ENCODE measurements around the gene SPAG8. TPM values are rescaled to one million over a fixed set of nuclear protein-coding genes. Genes with fewer than 3 reads are reported as not detected.

Gene SPAG8, protein sequence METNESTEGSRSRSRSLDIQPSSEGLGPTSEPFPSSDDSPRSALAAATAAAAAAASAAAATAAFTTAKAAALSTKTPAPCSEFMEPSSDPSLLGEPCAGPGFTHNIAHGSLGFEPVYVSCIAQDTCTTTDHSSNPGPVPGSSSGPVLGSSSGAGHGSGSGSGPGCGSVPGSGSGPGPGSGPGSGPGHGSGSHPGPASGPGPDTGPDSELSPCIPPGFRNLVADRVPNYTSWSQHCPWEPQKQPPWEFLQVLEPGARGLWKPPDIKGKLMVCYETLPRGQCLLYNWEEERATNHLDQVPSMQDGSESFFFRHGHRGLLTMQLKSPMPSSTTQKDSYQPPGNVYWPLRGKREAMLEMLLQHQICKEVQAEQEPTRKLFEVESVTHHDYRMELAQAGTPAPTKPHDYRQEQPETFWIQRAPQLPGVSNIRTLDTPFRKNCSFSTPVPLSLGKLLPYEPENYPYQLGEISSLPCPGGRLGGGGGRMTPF
- total RNA-seq, result 1 to 10 TPM; 1.1 to 1.4 TPM

DNA sequence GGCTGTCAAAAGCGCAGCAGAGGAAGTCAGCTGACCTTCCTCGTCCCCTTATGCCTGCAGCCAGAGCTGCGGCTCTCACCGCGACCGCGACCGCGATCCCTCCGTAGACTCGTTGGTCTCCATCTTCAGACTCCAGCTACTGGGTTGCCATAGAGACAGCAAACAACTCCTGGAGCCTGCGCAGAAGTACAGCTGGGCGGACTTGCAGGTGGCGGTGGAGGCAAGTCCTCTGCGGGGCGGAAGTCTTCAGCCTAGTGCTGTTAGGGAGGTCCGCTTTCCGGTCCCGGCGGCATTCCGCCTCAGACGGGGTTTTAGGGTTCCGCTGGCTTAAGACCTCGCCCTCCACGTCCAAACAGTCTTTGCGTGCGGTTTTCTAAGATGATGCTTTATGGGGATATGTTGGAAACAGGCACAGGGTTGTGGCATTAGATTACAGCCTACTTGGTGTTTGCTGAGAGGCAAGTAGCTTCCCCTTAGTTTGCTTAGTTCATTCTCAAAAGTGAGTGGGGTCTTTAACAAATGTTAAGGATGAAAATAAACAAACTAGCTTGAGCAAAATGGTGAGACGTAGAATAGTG is at the start of gene SPAG8:
TSS of gene SPAG8 (minus strand) at position 238 of the 578 bp plus-strand sequence. CDS start at position 123, 115 bp downstream.
- DNase-seq (peak; percentile 92 to 95), ATAC-seq (replicated peaks in 1 of 2) (peak; percentile 74 to 75)
- H3K4me1 Mint-ChIP-seq (ENCODE audit: low read depth), result peaks cover 47% of the 10 kb centered on the region
- H3K36me3 Mint-ChIP-seq (ENCODE audit: insufficient read depth in 2 of 2), result peaks cover 0 to 6% of the 10 kb centered on the region in 2 donors
- H3K27ac Mint-ChIP-seq, result peak within 1 kb of the TSS; percentile 92
- no peaks in the 10 kb centered on the region for H3K9me3 Mint-ChIP-seq
- H3K4me3 Mint-ChIP-seq, result peak within 1 kb of the TSS; percentile 89 to 94
- H3K27me3 Mint-ChIP-seq (ENCODE audit: low read depth), result no peaks in the 10 kb centered on the region

DNA sequence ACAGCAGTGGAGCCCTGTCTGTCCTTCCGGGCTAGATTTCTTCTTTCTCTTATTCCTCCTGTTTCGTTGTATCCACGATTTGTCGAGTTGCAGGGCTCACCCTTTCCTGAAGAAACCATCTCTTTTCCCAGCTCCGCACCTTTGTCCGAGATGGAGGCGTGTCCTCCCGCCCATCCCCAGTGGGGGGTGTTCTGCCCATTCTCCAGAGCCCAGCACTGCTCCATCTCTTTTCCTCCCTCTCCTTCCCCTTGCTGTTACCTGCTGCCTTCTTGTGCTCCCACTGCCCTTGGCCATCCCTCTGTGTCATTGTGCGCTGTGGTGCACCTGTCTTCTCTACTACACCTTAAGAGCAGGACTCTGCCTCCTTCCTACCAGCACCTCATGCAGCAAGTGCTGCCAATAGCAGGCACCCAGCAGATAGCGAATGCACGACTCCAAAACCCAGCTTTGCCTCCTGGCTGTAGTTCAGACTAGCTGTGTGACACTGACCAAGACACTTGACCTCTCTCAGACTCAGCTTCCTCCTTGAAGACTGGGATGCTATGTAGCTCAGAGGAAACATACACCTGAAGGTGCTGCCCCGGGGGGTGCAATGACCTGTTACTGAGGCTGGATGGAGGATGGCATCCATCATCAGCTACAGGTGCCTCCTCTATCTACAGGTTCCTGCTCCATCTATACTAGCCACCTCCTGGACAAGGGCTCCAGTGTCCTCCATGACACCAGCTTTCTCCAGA is 49.3 kb upstream of the SPAG8 start:
- Mint-ChIP-seq H3K4me3 (no peak overlapping the region), H3K27ac (no peak overlapping the region), H3K36me3 (ENCODE audit: insufficient read depth in 2 of 2) (no peaks in the 10 kb centered on the region), H3K9me3 (no peaks in the 10 kb centered on the region), H3K4me1 (ENCODE audit: low read depth) (no peaks in the 10 kb centered on the region), H3K27me3 (ENCODE audit: low read depth) (peaks cover 23% of the 10 kb centered on the region)
- no peak for ATAC-seq (replicated peaks in 1 of 2)
- DNase-seq, result no peak

DNA sequence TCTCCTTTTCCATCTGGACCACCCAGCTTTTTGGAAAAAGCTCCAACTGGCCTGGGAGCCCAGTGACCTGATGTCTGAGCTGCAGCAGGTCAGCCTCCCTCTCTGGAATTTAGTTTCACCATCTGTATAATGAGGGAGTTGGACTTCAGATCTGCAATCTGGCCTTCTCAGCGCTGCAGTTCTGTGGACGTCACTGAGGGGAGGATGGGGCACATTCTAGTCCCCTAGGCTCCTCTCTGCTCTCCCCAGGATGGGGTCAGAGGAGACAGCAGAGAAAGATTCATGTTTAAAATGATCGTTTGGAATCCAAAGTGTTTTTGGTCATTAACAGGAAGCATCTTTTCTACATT is 47.9 kb upstream of the SPAG8 start:
- no peak overlapping the region for H3K27ac Mint-ChIP-seq
- H3K36me3 Mint-ChIP-seq (ENCODE audit: insufficient read depth in 2 of 2), result no peaks in the 10 kb centered on the region
- ATAC-seq (replicated peaks in 1 of 2), result no peak

DNA sequence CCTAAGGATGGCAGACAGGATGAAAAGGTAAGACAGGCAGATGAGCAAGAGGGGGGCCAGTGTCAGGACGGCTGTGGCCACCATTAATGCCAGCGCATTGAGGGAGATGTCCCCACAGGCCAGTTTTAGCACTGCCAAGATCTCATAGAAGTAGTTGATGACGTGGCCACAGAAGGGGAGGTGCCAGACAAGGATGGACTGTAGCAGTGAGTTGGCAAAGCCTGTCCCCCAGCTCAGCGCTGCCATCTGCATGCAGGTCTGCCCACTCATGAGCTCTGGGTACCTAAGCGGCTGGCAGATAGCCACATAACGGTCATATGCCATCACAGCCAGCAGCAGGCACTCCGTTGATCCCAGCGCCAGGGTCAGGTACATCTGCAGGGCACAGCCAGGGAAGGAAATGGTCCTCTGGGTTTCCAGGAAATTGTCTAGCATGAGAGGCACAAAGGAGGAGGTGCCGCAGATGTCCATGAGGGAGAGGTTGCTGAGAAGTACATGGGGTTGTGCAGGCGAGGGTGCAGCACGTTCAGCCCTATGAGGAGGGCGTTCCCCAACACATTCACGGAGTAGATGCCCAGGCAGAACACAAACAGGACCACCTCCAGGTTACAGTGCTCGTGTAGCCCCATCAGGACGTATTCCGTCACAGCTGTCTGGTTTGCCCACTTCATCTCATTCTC is 47.4 kb upstream of the SPAG8 start:
- ATAC-seq (replicated peaks in 1 of 2), result peak; percentile 51 to 70
- peak in 1 of 2 donors; percentile 22 for DNase-seq
- H3K4me1 Mint-ChIP-seq (ENCODE audit: low read depth), result no peaks in the 10 kb centered on the region
- H3K36me3 Mint-ChIP-seq (ENCODE audit: insufficient read depth in 2 of 2), result no peaks in the 10 kb centered on the region
- H3K4me3 Mint-ChIP-seq, result no peak overlapping the region
- H3K27ac Mint-ChIP-seq, result no peak overlapping the region
- no peaks in the 10 kb centered on the region for H3K9me3 Mint-ChIP-seq
- H3K27me3 Mint-ChIP-seq (ENCODE audit: low read depth), result peaks cover 23% of the 10 kb centered on the region

More for the DNA sequence above, 47.9 kb upstream of the SPAG8 start:
- Mint-ChIP-seq H3K4me1 (ENCODE audit: low read depth) (no peaks in the 10 kb centered on the region), H3K27me3 (ENCODE audit: low read depth) (peaks cover 23% of the 10 kb centered on the region), H3K4me3 (no peak overlapping the region), H3K9me3 (no peaks in the 10 kb centered on the region)
- DNase-seq, result no peak

DNA sequence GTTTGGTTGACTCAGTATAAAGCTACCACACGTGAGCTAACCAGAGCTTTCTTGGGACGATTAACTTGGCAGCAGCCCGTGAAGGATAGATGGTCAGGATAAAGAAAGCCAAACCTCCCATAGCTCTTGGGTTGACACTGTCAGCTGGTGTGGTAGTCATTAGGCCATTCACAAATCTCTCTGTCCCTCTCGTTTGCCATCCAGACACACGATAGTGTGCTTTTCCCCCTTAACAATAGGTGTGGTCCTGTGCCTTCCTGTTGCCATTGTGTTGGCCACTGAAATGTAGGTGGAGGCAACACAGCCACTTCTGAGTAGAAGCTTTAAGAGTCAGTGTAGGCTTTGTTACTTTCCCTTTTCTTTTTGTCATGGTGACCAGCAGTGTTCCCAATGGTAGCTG is 46.4 kb upstream of the SPAG8 start:
- peaks cover 23% of the 10 kb centered on the region for H3K27me3 Mint-ChIP-seq (ENCODE audit: low read depth)
- DNase-seq, result no peak
- no peaks in the 10 kb centered on the region for H3K36me3 Mint-ChIP-seq (ENCODE audit: insufficient read depth in 2 of 2)
- H3K9me3 Mint-ChIP-seq, result no peaks in the 10 kb centered on the region
- no peak for ATAC-seq (replicated peaks in 1 of 2)
- no peak overlapping the region for H3K4me3 Mint-ChIP-seq
- H3K27ac Mint-ChIP-seq, result no peak overlapping the region
- H3K4me1 Mint-ChIP-seq (ENCODE audit: low read depth), result no peaks in the 10 kb centered on the region

DNA sequence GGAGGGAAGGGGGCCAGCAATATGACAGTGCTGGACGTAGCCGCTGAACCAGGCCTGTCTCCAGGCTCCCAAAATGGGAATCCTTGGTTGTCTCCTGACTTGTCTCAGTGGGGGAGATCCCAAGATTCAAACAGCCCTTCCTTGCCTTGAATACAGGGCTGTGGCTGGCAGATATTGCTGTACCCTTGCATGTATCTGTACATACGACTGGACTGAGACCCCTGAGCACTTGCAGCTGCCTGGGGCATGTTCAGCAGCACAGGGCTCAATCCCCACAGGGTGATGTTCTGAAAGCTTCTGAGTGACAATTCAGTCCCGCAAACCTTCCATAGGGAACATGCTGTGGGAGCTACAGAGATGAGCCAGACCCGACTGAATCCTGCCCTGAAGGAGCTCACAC is 44.8 kb upstream of the SPAG8 start:
- H3K4me3 Mint-ChIP-seq, result no peak overlapping the region
- no peak for ATAC-seq (replicated peaks in 1 of 2)

DNA sequence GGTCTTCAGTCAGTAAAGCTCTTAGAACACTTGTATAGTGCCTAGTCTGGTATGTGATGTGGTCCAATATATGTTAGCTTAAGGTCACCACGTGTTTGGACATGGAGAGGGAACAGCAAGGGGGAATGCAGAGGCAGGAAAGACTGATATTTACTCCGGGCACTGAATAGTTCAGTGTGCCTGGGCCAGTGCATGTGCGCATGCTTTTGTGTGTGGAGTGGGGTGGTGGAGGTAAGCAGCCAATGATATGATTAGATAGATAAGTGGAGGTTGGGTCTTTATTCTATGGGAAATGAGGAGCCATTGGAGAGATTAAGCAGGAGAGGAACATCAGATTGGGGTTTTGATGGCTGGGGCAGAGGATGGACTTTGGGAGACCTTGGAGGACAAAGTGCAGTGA is 44.1 kb upstream of the SPAG8 start:
- H3K4me3 Mint-ChIP-seq, result no peak overlapping the region
- no peaks in the 10 kb centered on the region for H3K4me1 Mint-ChIP-seq (ENCODE audit: low read depth)
- no peak overlapping the region for H3K27ac Mint-ChIP-seq
- H3K36me3 Mint-ChIP-seq (ENCODE audit: insufficient read depth in 2 of 2), result no peaks in the 10 kb centered on the region
- no peaks in the 10 kb centered on the region for H3K9me3 Mint-ChIP-seq
- no peak for DNase-seq
- no peak for ATAC-seq (replicated peaks in 1 of 2)
- H3K27me3 Mint-ChIP-seq (ENCODE audit: low read depth), result peaks cover 4% of the 10 kb centered on the region

More for the DNA sequence above, 44.8 kb upstream of the SPAG8 start:
- Mint-ChIP-seq H3K27me3 (ENCODE audit: low read depth) (peaks cover 11% of the 10 kb centered on the region), H3K27ac (no peak overlapping the region), H3K4me1 (ENCODE audit: low read depth) (no peaks in the 10 kb centered on the region), H3K36me3 (ENCODE audit: insufficient read depth in 2 of 2) (no peaks in the 10 kb centered on the region), H3K9me3 (no peaks in the 10 kb centered on the region)
- DNase-seq, result no peak

DNA sequence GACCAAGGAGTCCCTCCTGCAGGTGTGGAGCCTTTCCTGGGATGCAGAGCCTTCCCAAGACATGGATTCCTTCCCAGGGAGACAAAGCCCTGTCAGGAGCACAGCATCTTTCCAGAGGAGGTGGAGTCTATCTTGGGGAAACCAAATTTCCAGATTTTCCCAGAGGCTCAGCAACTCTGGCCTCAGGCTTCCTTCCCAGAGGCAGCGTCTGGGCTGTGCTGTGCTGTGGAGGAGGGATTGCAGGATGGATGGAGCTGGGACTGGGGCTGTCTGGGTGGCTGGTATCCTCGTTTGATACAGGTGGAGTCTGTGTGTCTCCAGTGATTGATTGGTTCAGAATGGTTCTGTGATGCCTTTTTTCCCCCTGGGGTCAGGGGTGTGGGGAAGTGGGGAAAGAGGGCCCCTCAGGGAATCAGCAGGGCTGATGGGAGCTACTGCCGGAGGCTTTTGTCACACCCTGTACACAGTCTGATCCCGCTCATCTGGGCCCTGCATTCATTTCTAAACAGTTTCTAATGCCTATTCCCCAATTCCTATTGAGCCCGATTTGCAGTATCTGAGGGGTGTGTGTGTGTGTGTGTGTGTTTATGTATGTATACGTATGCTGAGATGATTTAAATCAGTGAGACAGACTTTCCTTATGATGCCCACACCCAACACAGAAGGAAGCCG is 42.2 kb upstream of the SPAG8 start:
- no peak for DNase-seq
- Mint-ChIP-seq H3K4me3 (no peak overlapping the region), H3K9me3 (no peaks in the 10 kb centered on the region), H3K27ac (no peak overlapping the region), H3K27me3 (ENCODE audit: low read depth) (no peaks in the 10 kb centered on the region), H3K36me3 (ENCODE audit: insufficient read depth in 2 of 2) (no peaks in the 10 kb centered on the region), H3K4me1 (ENCODE audit: low read depth) (no peaks in the 10 kb centered on the region)
- ATAC-seq (replicated peaks in 1 of 2), result no peak

DNA sequence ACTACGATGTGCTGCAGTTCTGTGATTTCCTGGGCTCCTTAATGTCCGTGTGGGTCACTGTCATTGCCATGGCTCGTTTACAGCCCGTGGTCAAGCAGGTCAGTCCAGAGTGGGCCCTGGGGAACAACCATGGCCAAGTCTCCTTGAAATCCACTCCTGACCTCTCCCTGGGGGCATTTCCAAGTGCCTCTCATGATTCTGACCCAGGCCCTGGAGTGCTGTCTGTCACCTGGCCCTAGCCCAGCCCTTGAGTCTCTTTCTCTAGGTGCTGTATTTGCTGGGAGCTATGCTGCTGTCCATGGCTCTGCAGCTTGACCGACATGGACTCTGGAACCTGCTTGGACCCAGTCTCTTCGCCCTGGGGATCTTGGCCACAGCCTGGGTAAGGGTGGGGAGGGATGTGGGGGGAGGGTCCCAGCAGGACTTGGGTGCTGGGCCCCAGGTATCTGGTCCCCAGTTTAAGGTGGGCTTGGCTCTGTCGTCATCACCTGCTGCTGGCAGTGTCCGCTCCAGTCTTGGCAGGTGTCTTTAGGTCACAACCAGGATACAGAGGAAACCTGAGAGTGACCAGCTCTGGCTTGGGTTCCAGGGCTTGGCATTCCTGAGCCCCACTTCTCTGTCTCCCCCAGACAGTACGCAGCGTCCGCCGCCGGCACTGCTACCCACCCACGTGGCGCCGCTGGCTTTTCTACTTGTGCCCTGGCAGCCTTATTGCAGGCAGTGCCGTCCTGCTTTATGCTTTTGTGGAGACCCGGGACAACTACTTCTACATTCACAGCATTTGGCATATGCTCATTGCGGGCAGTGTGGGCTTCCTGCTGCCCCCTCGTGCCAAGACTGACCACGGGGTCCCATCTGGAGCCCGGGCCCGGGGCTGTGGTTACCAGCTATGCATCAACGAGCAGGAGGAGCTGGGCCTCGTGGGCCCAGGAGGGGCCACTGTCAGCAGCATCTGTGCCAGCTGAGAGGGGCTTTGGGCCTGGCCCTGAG is 41.1 kb upstream of the SPAG8 start:
- ATAC-seq (replicated peaks in 1 of 2) (no peak), DNase-seq (no peak)
- Mint-ChIP-seq H3K27ac (no peak overlapping the region), H3K4me1 (ENCODE audit: low read depth) (peaks cover 8% of the 10 kb centered on the region), H3K36me3 (ENCODE audit: insufficient read depth in 2 of 2) (no peaks in the 10 kb centered on the region), H3K27me3 (ENCODE audit: low read depth) (no peaks in the 10 kb centered on the region), H3K4me3 (no peak overlapping the region), H3K9me3 (no peaks in the 10 kb centered on the region)

DNA sequence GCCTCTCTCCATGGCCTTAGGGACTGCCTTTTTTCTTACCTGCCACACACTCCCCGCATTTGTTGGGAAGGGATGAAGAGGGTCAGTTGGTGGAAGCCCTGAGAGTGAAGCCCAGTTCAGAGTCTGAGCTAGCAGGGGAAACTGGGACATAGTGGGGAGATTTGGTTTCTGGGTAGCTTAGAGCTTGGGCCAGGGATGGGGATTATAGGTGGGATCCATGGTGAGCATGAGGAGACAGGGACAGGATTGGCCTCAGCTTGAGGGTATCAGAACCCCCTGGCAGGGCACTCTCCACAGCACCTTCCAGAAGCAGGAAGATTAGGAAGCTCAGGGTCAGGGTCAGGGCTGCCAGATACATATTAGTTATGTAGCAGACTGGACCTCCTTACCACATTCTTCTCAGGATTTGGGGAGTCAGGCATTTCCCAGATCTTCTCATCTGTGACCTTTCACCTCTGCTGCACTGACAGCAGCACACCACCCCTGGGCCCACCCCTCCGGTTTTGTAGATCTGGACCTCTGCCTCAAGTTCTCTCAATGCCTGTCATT is 40.3 kb upstream of the SPAG8 start:
- no peak overlapping the region for H3K27ac Mint-ChIP-seq
- no peak overlapping the region for H3K4me3 Mint-ChIP-seq
- H3K27me3 Mint-ChIP-seq (ENCODE audit: low read depth), result no peaks in the 10 kb centered on the region
- ATAC-seq (replicated peaks in 1 of 2) (no peak), DNase-seq (no peak)
- H3K9me3 Mint-ChIP-seq, result no peaks in the 10 kb centered on the region
- H3K36me3 Mint-ChIP-seq (ENCODE audit: insufficient read depth in 2 of 2), result no peaks in the 10 kb centered on the region
- H3K4me1 Mint-ChIP-seq (ENCODE audit: low read depth), result peaks cover 13% of the 10 kb centered on the region

DNA sequence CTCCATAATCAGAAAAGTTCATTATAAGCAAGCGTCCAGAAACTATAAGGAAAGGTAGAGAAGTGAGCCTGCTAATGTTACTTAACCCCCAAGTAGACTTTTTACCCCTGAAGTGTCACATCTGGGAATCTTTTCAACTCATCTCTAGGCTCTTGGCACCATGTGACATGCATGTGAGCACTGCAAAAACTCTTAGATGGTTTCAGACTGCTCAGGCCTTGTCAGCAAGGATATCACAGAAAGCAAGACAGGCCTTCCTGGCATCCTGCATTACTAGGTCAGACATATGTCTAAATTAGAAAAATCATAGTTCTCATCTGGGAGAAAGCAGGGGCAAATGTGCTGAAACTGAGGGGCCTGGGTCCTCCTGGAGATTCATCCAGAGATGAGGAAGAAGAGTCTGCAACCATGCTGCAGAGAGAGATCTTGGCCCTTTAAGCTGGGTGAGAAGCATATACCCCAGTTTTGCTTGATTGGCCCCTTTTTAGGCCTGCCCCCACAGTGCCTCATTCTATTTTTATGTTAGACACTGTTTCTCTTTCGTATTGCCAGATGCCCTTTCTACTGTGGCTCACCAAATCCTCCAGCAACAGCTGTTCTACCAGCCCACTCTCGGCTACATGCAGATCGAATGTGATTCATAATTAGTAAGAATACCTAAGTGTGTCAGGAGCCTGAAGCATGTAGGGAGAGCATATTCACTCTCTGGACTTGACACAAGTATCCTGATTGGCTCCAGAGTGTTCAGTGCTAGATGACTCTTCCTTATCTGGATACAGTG is 35.9 kb upstream of the SPAG8 start:
- Mint-ChIP-seq H3K9me3 (no peaks in the 10 kb centered on the region), H3K4me1 (ENCODE audit: low read depth) (peaks cover 34% of the 10 kb centered on the region), H3K27ac (peak overlapping the region; percentile 63), H3K36me3 (ENCODE audit: insufficient read depth in 2 of 2) (no peaks in the 10 kb centered on the region), H3K4me3 (peak overlapping the region; percentile 2 to 51), H3K27me3 (ENCODE audit: low read depth) (no peaks in the 10 kb centered on the region)
- DNase-seq, result peak; percentile 50 to 56
- ATAC-seq (replicated peaks in 1 of 2), result peak; percentile 97

Measured in activated T-cell treated with anti-CD3 and anti-CD28 coated beads, Interleukin-2, amount 50 U/mL, for 72 hours (primary cell).